GM12878 (cell line): ENCODE results near the gene B3GALNT2. TPM values are rescaled to one million over a fixed set of nuclear protein-coding genes. Genes with fewer than 3 reads are reported as not detected.

Experiments
- ATAC-seq: fragments of 200-7000 bp; cut with Tn5 transposase; 3 replicates; pipeline ENCODE4 v1.9.1; 2020; ENCODE audit warnings: mild to moderate bottlenecking, moderate library complexity
- BruUV-seq: library from RNA; stranded (reverse); fragments of 400-500 nt; replicated peaks from 2 replicates; lab custom pipeline; 2021; lab: Mats Ljungman, UMichigan
- CTCF ChIA-PET: fragments of 300-600 bp; sonication (Branson Sonifier 250); formaldehyde crosslinking; extraction: SDS; loops from one replicate; lab custom pipeline; 2021; ENCODE audit warnings: inconsistent platforms; lab: Yijun Ruan, JAX
- POLR2A ChIA-PET: fragments of 350-600 bp; formaldehyde crosslinking; extraction: SDS; loops from one replicate; lab custom pipeline; 2021; ENCODE audit warnings: inconsistent platforms; lab: Charles Lee
- RAD21 ChIA-PET: fragments of 300-600 bp; sonication (Branson Sonifier 250); formaldehyde crosslinking; loops from one replicate; lab custom pipeline; 2023; ENCODE audit warnings: antibody characterized with exemption; ENCODE audit not compliant: unreplicated experiment; lab: Charles Lee
- SMC1A ChIA-PET: fragments of 300-600 bp; sonication (Branson Sonifier 250); formaldehyde crosslinking; loops from one replicate; lab custom pipeline; 2023; ENCODE audit not compliant: unreplicated experiment, uncharacterized antibody; lab: Charles Lee
- DNase-seq: peaks from one replicate; pipeline ENCODE4 v3.0.0-alpha.2; 2011; ENCODE audit warnings: low read depth, low spot score
- FAIRE-seq: peaks from 3 replicates; lab custom pipeline; 2011; peaks lifted over from hg19 to GRCh38; lab: Jason Lieb, UNC
- H2AFZ ChIP-seq: 2 replicates; pipeline ENCODE4 v1.6.0; 2011; ENCODE audit warnings: low read depth, low read length, control low read depth; ENCODE audit not compliant: control insufficient read depth
- H3K27ac ChIP-seq: 2 replicates; pipeline ENCODE4 v1.5.1; 2011; ENCODE audit warnings: control low read depth; ENCODE audit not compliant: control insufficient read depth, insufficient read depth
- H3K27me3 ChIP-seq, 2 experiments: replicated peaks in 1 of 2; 2 replicates each; pipeline versions ENCODE4 v1.6.0 to v1.6.1; 2011; ENCODE audit warnings: low read length in 1 of 2; ENCODE audit not compliant: control insufficient read depth in 2 of 2, insufficient read depth in 2 of 2
- H3K36me3 ChIP-seq, 2 experiments: 2 replicates each; pipeline ENCODE4 v1.5.1; 2011; ENCODE audit warnings: low read length in 1 of 2; ENCODE audit not compliant: control insufficient read depth in 2 of 2, insufficient read depth in 2 of 2
- H3K4me1 ChIP-seq: 2 replicates; pipeline ENCODE4 v1.6.1; 2011; ENCODE audit warnings: mild to moderate bottlenecking, low read length, moderate library complexity, mixed read lengths; ENCODE audit not compliant: control insufficient read depth, insufficient read depth
- H3K4me2 ChIP-seq: 2 replicates; pipeline ENCODE4 v1.6.0; 2011; ENCODE audit warnings: control low read depth; ENCODE audit not compliant: control insufficient read depth, insufficient read depth
- H3K4me3 ChIP-seq: fragments of 200-600 bp; sonication (generic); 2 replicates; pipeline ENCODE4 v1.5.1; 2016
- H3K79me2 ChIP-seq: 2 replicates; pipeline ENCODE4 v1.6.0; 2011; ENCODE audit warnings: low read length; ENCODE audit not compliant: control insufficient read depth, insufficient read depth
- H3K9ac ChIP-seq: 2 replicates; pipeline ENCODE4 v1.8.0; 2011; ENCODE audit warnings: low read length, control low read depth, mixed read lengths; ENCODE audit not compliant: control insufficient read depth, insufficient read depth
- H3K9me3 ChIP-seq: replicated peaks from 3 replicates; pipeline ENCODE4 v1.5.1; 2011; ENCODE audit warnings: mild to moderate bottlenecking, low read length; ENCODE audit not compliant: control insufficient read depth, insufficient read depth
- H4K20me1 ChIP-seq: 2 replicates; pipeline ENCODE4 v1.6.0; 2011; ENCODE audit not compliant: control insufficient read depth, insufficient read depth
- ETV6 ChIP-seq, 2 experiments: fragments of 450-650 bp in 1 of 2; IDR thresholded peaks in 1 of 2; conservative IDR thresholded peaks in 1 of 2; 2 replicates each; pipeline ENCODE4 v1.6.1; 2014; ENCODE audit warnings: antibody characterized with exemption in 1 of 2, borderline replicate concordance in 1 of 2, low read depth in 1 of 2, mild to moderate bottlenecking in 1 of 2, moderate library complexity in 1 of 2
- ZNF24 ChIP-seq: fragments of 450-650 bp; IDR thresholded peaks from 2 replicates; pipeline ENCODE4 v1.6.1; 2017; ENCODE audit warnings: antibody characterized with exemption, mild to moderate bottlenecking
- WGBS: methylation state at CpG from one replicate; pipeline ENCODE4 v1.1.6; 2016; ENCODE audit warnings: low lambda C conversion rate; ENCODE audit not compliant: insufficient replicate concordance, insufficient coverage; ENCODE audit errors: missing lambda C conversion rate; 5-methylcytosine and 5-hydroxymethylcytosine counted together
- in situ Hi-C: fragments of 300-500 bp; cut with MboI; formaldehyde crosslinking; loops from 9 replicates; pipeline ENCODE4 v1.14.3; 2018; ENCODE audit warnings: mixed read lengths
- intact Hi-C: fragments of 100-400 bp; cut with micrococcal nuclease; formaldehyde crosslinking; loops from one replicate; pipeline ENCODE4 v1.14.2; 2022; ENCODE audit not compliant: unreplicated experiment
- polyA plus RNA-seq, 11 experiments: library from polyadenylated mRNA; depleted of rRNA in 4 of 11; unstranded in 6 of 11; stranded (reverse) in 5 of 11; fragments of >200 nt; fragmentation: Nextera tagmentation in 4 of 11; fragmentation: Illumina TruSeq in 1 of 11; extraction: Ambion mirVana in 4 of 11; extraction: Trizol in 1 of 11; gene quantifications; 1 replicate in 1 of 11; 2 replicates in 10 of 11; pipeline versions ENCODE4 v1.2.1 to v1.2.3, GENCODE V29; 2011 to 2016; ENCODE audit warnings: inconsistent platforms in 2 of 11, missing spikeins in 2 of 11, low read depth in 1 of 11
- total RNA-seq, 4 experiments: library from RNA; depleted of rRNA in 3 of 4; stranded (reverse); fragments of >200 nt in 3 of 4; fragmentation: Illumina TruSeq in 1 of 4; extraction: Trizol in 1 of 4; gene quantifications; 2 replicates each; pipeline versions ENCODE4 v1.2.1 to v1.2.3, GENCODE V29; 2013 to 2021

B3GALNT2 gene
- total and polyA plus RNA-seq, 10 of the 15 experiments (the other 5 are each of a cell fraction or from before 2014, with no cell fraction given), result 0.77 to 19.7 (median 12.7) TPM

- DNase-seq (no peak), FAIRE-seq (no peak), ATAC-seq (no peak)
- no peaks in the 10 kb centered on the region for H3K9me3 ChIP-seq
- no peaks in the 10 kb centered on the region for H3K27me3 ChIP-seq
- in situ Hi-C loops, result no loop called here
- no peak overlapping the region for H3K27ac ChIP-seq
- no peaks in the 10 kb centered on the region for H3K79me2 ChIP-seq
- H3K36me3 ChIP-seq, result no peaks in the 10 kb centered on the region
- SMC1A ChIA-PET, result interaction anchor here (2.2 kb wide), 1 partner anchor 456 kb away, joined by 8 read pairs; no protein-coding TSS in a partner anchor
- RAD21 ChIA-PET, result interaction anchor here (0.8 to 2.1 kb wide), 5 partner anchors 11 to 455 kb away, joined by 3 to 9 read pairs (median 5); partner anchors contain the start of gene B3GALNT2
- CTCF ChIA-PET, result interaction anchor here (1.0 to 4.4 kb wide), 8 partner anchors 9 to 456 kb away, joined by 3 to 31 read pairs (median 8); no protein-coding TSS in a partner anchor
- WGBS, result 64% methylated on average over 5 of the region's 5 CpGs
- intact Hi-C loops, result no loop called here
- no peak overlapping the region for H2AFZ ChIP-seq
- POLR2A ChIA-PET, result no interaction called here
- H3K4me1 ChIP-seq, result no peaks in the 10 kb centered on the region; the same call in 1 of the 2 replicates
- H3K4me2 ChIP-seq, result no peak overlapping the region
- no TSS peak for BruUV-seq
- H3K9ac ChIP-seq, result no peak overlapping the region
- TF ChIP-seq ZNF24 (peak; percentile 89), ETV6 (conservative IDR thresholded peaks at IDR 0.05 in 1 of 2, IDR thresholded peaks at IDR 0.05 in 1 of 2; ENCODE audit: borderline replicate concordance in 1 of 2, low read depth in 1 of 2) (no peak)
- H4K20me1 ChIP-seq, result no peaks in the 10 kb centered on the region
- no peak overlapping the region for H3K4me3 ChIP-seq
These were observed 11.7 kb upstream of the B3GALNT2 start for GRCh38 chr1:235515844-235516512.
